GM21367 (cell line): ENCODE measurements around the gene HIF3A.
"Not testable (repeated sequence)": the region's sequence is repeated elsewhere in the genome, so short reads cannot be mapped to it uniquely, and the experiment has no call there.

ENCODE experiments used
- ATAC-seq: cut with Tn5 transposase; IDR thresholded peaks from one replicate; pipeline ENCODE4 v1.9.1; 2021; ENCODE audit not compliant: unreplicated experiment

HIF3A gene

GRCh38 chr19:46291829-46292228 lies 5.0 kb upstream of the HIF3A start:
- ATAC-seq = no peak

- ATAC-seq = no peak
These were observed 2.3 kb upstream of the HIF3A start for GRCh38 chr19:46294494-46294893.

GRCh38 chr19:46295401-46296201 lies 1.2 kb upstream of the HIF3A start:
- ATAC-seq = no peak

GRCh38 chr19:46296202-46296480 lies 701 bp upstream of the HIF3A start:
- no peak for ATAC-seq

GRCh38 chr19:46297700-46298478 lies 1.0 kb downstream of the HIF3A start:
- ATAC-seq = no peak

GRCh38 chr19:46298479-46299003 lies 1.7 kb downstream of the HIF3A start:
- no peak for ATAC-seq

- no peak for ATAC-seq
These were observed 2.2 kb downstream of the HIF3A start for GRCh38 chr19:46299004-46299509.

GRCh38 chr19:46299695-46300094 lies 2.9 kb downstream of the HIF3A start:
- ATAC-seq = no peak

- ATAC-seq = no peak
These were observed 6.5 kb downstream of the HIF3A start for GRCh38 chr19:46303322-46303690.

GRCh38 chr19:46303691-46304397 lies 7.0 kb downstream of the HIF3A start:
- ATAC-seq = no peak

- ATAC-seq = no peak
These were observed 9.7 kb downstream of the HIF3A start for GRCh38 chr19:46306501-46306900.

GRCh38 chr19:46308510-46308909 lies 11.7 kb downstream of the HIF3A start:
- no peak for ATAC-seq

- no peak for ATAC-seq
These were observed 12.2 kb downstream of the HIF3A start for GRCh38 chr19:46309056-46309455.

- no peak for ATAC-seq
These were observed 14.6 kb downstream of the HIF3A start for GRCh38 chr19:46311444-46311843.

- ATAC-seq = not testable (repeated sequence)
These were observed 17.0 kb downstream of the HIF3A start for GRCh38 chr19:46313540-46314469.

GRCh38 chr19:46317339-46317738 lies 20.5 kb downstream of the HIF3A start:
- ATAC-seq = no peak

- ATAC-seq = no peak
These were observed 22.8 kb downstream of the HIF3A start for GRCh38 chr19:46319613-46320012.

GRCh38 chr19:46320559-46320958 lies 23.7 kb downstream of the HIF3A start:
- ATAC-seq = no peak

GRCh38 chr19:46321653-46322052 lies 24.8 kb downstream of the HIF3A start:
- no peak for ATAC-seq

- ATAC-seq = not testable (repeated sequence)
These were observed 26.4 kb downstream of the HIF3A start for GRCh38 chr19:46323227-46323626.
